Esophagus muscularis mucosa (tissue), 3 donors: ENCODE results near the gene CLDN9.

ENCODE experiments used
- POLR2AphosphoS5 ChIP-seq, 2 donors: sonication (generic); formaldehyde crosslinking; IDR thresholded peaks; one replicate each; pipeline ENCODE4 v1.6.1; 2017; ENCODE audit warnings: antibody characterized with exemption in 2 of 2
- TF ChIP-seq, protein P1 (sequence below), 3 experiments: fragments of 200-600 bp in 2 of 3; fragments of 450-650 bp in 1 of 3; sonication (generic) in 2 of 3; IDR thresholded peaks; one replicate each; pipeline ENCODE4 v1.5.1; 2017 to 2019; ENCODE audit warnings: antibody characterized with exemption in 3 of 3, mild to moderate bottlenecking in 2 of 3, moderate library complexity in 1 of 3

DNA sequence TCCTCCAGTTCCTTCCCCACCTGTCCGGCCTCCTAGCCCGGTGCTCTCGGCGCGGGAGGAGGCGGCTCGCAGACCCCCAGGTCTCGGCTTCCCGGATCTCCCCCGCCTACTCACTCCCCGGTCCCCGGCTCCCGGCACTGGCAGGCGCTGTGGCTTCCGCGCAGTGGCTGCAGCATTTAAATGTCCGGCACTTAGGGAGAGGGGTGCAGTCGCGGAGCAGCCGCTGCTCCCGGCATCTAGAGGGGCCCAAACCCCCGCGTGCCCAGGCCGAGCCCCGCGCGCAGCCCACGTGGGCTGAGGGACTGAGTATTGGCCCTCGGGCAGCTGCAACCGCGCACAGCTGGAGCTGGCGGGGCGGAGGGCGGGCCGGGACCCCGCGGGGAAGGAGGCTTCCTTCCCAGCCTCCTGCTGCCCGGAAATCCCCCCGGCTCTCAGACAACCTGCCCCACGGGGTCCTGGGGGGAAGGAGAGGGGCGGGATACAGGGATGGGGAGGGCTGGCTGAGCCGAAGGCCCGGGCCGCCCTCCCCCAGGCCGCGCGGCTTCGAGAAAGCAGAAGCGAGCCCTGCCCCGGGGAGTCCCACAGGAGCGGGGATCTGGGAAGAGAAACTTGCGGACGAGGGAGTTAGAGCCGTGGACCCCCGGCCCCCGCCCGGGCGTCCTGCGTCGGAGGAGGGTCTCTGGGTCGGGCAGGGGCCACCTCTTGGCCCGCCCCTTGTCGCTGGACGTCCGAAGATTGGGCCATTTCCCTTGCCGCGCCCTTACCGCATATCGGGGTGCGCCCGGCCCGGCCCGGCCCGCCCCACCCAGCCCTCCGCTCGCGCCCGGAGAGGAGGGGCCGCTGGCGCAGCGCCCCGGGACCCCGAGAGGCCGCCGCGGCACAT is 33.3 kb downstream of the CLDN9 start, which contains the start of gene MMP25:
- TF ChIP-seq, protein P1, sequence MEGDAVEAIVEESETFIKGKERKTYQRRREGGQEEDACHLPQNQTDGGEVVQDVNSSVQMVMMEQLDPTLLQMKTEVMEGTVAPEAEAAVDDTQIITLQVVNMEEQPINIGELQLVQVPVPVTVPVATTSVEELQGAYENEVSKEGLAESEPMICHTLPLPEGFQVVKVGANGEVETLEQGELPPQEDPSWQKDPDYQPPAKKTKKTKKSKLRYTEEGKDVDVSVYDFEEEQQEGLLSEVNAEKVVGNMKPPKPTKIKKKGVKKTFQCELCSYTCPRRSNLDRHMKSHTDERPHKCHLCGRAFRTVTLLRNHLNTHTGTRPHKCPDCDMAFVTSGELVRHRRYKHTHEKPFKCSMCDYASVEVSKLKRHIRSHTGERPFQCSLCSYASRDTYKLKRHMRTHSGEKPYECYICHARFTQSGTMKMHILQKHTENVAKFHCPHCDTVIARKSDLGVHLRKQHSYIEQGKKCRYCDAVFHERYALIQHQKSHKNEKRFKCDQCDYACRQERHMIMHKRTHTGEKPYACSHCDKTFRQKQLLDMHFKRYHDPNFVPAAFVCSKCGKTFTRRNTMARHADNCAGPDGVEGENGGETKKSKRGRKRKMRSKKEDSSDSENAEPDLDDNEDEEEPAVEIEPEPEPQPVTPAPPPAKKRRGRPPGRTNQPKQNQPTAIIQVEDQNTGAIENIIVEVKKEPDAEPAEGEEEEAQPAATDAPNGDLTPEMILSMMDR (IDR thresholded peaks at IDR 0.05), result no peak
- TF ChIP-seq POLR2AphosphoS5 (IDR thresholded peaks at IDR 0.05), result no peak
